RWPE2 (cell line): ENCODE data around the gene AS3MT.

Experiments
- ATAC-seq: fragments of 200-7000 bp; cut with Tn5 transposase; 3 replicates; pipeline ENCODE4 v1.9.1; 2021; ENCODE audit warnings: low read depth
- DNase-seq: peaks from one replicate; pipeline ENCODE4 v3.0.0-alpha.2; 2020; ENCODE audit warnings: low spot score
- H3K27ac ChIP-seq: fragments of 450-650 bp; 2 replicates; pipeline ENCODE4 v1.5.1; 2017; ENCODE audit warnings: mild to moderate bottlenecking; ENCODE audit not compliant: poor library complexity, severe bottlenecking
- H3K27me3 ChIP-seq: fragments of 250-450 bp; sonication (Bioruptor Pico); 2 replicates; pipeline ENCODE4 v1.5.1; 2021; ENCODE audit warnings: mild to moderate bottlenecking, moderate library complexity; ENCODE audit not compliant: insufficient read depth, poor library complexity, severe bottlenecking
- H3K36me3 ChIP-seq: fragments of 250-450 bp; sonication (Bioruptor Pico); 2 replicates; pipeline ENCODE4 v1.5.1; 2020; ENCODE audit warnings: low read depth, mild to moderate bottlenecking, moderate library complexity
- H3K4me1 ChIP-seq: fragments of 250-450 bp; sonication (Bioruptor Pico); 2 replicates; pipeline ENCODE4 v1.5.1; 2021; ENCODE audit warnings: mild to moderate bottlenecking, moderate library complexity; ENCODE audit not compliant: insufficient read depth, poor library complexity, severe bottlenecking
- H3K4me3 ChIP-seq: fragments of 250-450 bp; sonication (Bioruptor Pico); 2 replicates; pipeline ENCODE4 v1.5.1; 2021; ENCODE audit warnings: mild to moderate bottlenecking, moderate library complexity; ENCODE audit not compliant: severe bottlenecking
- H3K9me3 ChIP-seq: fragments of 250-450 bp; sonication (Bioruptor Pico); 2 replicates; pipeline ENCODE4 v1.5.1; 2021; ENCODE audit warnings: mild to moderate bottlenecking, moderate library complexity; ENCODE audit not compliant: severe bottlenecking
- CTCF ChIP-seq: fragments of 450-650 bp; IDR thresholded peaks from one replicate; pipeline ENCODE4 v1.5.1; 2017; ENCODE audit warnings: mild to moderate bottlenecking, moderate library complexity; ENCODE audit not compliant: poor library complexity, severe bottlenecking

Gene AS3MT

GRCh38 chr10:102948176-102948575 lies 78.9 kb downstream of the AS3MT start:
- Histone ChIP-seq H3K9me3 (no peaks in the 10 kb centered on the region), H3K27ac (no peak overlapping the region), H3K27me3 (no peaks in the 10 kb centered on the region), H3K36me3 (no peaks in the 10 kb centered on the region), H3K4me3 (no peak overlapping the region), H3K4me1 (no peaks in the 10 kb centered on the region)
- no peak for TF ChIP-seq CTCF
- DNase-seq (no peak), ATAC-seq (no peak)

- H3K36me3 ChIP-seq = no peaks in the 10 kb centered on the region
- H3K4me1 ChIP-seq = no peaks in the 10 kb centered on the region
- H3K27me3 ChIP-seq = no peaks in the 10 kb centered on the region
- H3K27ac ChIP-seq = no peak overlapping the region
- ATAC-seq (no peak), DNase-seq (no peak)
- no peaks in the 10 kb centered on the region for H3K9me3 ChIP-seq
- TF ChIP-seq CTCF = no peak
- H3K4me3 ChIP-seq = no peak overlapping the region
These were observed 79.5 kb downstream of the AS3MT start for GRCh38 chr10:102948786-102949185.

- no peaks in the 10 kb centered on the region for H3K27me3 ChIP-seq
- no peak overlapping the region for H3K4me3 ChIP-seq
- H3K27ac ChIP-seq = no peak overlapping the region
- H3K4me1 ChIP-seq = no peaks in the 10 kb centered on the region
- ATAC-seq = peak; percentile 42; the same call in 1 of the 3 replicates
- H3K36me3 ChIP-seq = no peaks in the 10 kb centered on the region
- H3K9me3 ChIP-seq = no peaks in the 10 kb centered on the region
- DNase-seq = no peak
- TF ChIP-seq CTCF = no peak
These were observed 80.6 kb downstream of the AS3MT start for GRCh38 chr10:102949916-102950315.

- no peak for ATAC-seq
- H3K36me3 ChIP-seq = no peaks in the 10 kb centered on the region
- no peak overlapping the region for H3K27ac ChIP-seq
- no peaks in the 10 kb centered on the region for H3K4me1 ChIP-seq
- no peak for DNase-seq
- H3K4me3 ChIP-seq = no peak overlapping the region
- no peaks in the 10 kb centered on the region for H3K9me3 ChIP-seq
- no peaks in the 10 kb centered on the region for H3K27me3 ChIP-seq
- TF ChIP-seq CTCF = no peak
These were observed 82.0 kb downstream of the AS3MT start for GRCh38 chr10:102951316-102951715.
